ENCODE data around the gene POLR1E. TPM values are rescaled to one million over a fixed set of nuclear protein-coding genes. Genes with fewer than 3 reads are reported as not detected.

POLR1E gene
- total RNA-seq, 1 experiment from 2014 or later = 21.4 TPM

DNA sequence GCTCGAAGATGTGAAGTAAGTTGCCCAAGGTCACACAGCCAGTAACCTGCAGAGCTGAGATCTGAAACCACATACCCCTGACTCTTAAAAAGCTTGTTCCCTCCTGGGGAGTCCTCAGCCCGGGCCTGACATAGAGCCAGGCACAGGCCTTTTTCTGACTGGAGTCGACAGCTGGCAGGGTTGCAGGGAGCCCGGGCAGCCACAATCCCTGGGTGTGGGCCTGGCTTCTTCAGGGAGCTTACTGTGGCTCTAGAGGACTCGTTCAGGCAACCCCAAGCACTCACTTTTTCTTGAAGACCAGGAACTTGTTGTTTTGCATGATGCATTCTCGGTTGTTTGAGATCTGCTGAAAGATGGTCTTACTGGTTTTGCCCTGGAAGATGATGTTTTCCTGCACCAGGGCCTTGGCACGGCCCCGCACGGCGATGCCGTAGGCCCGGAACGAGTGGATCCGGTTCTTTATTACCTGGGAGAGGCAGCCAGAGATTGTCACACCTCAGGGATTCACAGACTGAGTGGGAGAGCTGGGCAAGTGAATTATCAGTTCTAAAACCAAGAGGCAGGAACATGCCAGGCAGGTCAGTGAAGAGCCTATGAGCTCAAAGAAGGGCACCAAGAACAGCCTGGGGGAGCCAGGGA lies 30.0 kb downstream of the POLR1E start:
- no peak overlapping the region for H3K27ac ChIP-seq
- no peaks in the 10 kb centered on the region for H3K27me3 ChIP-seq (replicated peaks)
- no peak overlapping the region for H3K4me3 ChIP-seq
- H3K4me1 ChIP-seq (replicated peaks) = no peaks in the 10 kb centered on the region
- no peaks in the 10 kb centered on the region for H3K9me3 ChIP-seq (replicated peaks)
- H3K36me3 ChIP-seq = no peaks in the 10 kb centered on the region
- DNase-seq (ENCODE audit: low read depth in 1 of 2, low spot score in 2 of 2) = no peak

DNA sequence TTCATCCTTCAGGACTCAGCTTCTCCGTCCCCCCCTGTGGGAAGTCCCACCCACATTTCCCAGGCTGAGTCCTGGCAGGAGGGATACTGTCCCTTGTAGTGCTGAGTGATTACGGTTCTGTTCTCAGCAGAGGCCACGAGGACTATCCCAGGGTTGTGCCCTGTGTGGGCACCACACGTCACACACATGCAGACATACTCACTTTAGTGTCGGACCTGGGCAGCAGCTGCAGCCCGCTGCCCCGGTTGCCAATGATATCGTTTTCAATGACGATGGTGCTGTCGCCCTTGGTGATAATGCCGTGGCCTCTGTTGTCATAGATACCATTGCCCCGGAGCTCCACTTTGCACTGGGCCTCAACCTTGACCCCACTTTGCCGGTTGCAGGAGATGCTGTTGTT lies 32.2 kb downstream of the POLR1E start:
- no peak overlapping the region for H3K4me3 ChIP-seq
- no peak for DNase-seq (ENCODE audit: low read depth in 1 of 2, low spot score in 2 of 2)
- no peaks in the 10 kb centered on the region for H3K36me3 ChIP-seq
- no peak overlapping the region for H3K27ac ChIP-seq
- no peaks in the 10 kb centered on the region for H3K4me1 ChIP-seq (replicated peaks)
- H3K9me3 ChIP-seq (replicated peaks) = no peaks in the 10 kb centered on the region
- H3K27me3 ChIP-seq (replicated peaks) = no peaks in the 10 kb centered on the region

DNA sequence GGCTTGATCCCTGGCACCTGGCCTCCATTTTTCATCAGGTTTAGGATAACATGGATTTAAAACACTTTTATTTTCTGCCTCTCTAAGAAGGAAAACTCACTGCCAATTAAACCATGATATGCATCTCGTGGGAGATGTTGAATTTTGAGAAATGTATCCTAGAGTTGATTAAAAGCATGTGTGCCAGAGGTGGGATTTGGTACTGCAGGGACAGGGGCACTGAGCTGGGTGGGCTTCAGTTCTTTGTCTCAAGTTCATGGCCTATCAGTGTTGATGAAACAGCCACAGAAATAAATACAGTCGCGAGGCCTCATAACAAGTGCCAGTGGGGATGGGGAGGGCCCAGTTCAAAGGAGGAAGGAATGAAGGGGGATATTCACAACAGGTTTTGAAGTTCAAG lies 34.9 kb downstream of the POLR1E start:
- H3K27ac ChIP-seq = no peak overlapping the region
- H3K36me3 ChIP-seq = no peaks in the 10 kb centered on the region
- H3K9me3 ChIP-seq (replicated peaks) = no peaks in the 10 kb centered on the region
- no peaks in the 10 kb centered on the region for H3K27me3 ChIP-seq (replicated peaks)
- H3K4me3 ChIP-seq = no peak overlapping the region
- no peak for DNase-seq (ENCODE audit: low read depth in 1 of 2, low spot score in 2 of 2)
- H3K4me1 ChIP-seq (replicated peaks) = no peaks in the 10 kb centered on the region

DNA sequence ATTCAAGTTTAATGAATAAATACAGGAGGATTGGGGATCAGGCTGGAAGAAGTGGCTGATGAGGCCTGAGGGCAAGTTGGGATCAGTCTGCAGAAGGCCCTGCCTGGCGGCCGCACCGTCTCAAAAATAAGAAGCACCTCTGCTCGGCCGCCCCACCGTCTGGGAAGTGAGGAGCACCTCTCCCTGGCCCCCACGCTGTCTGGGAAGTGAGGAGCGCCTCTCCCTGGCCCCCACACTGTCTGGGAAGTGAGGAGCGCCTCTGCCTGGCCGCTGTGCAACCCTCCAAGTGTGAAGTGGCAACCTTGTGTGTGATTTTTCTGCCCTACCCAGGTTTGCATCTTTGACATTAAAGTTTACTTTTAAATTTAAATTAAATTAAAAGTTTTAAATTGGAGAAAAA lies 35.4 kb downstream of the POLR1E start:
- Histone ChIP-seq H3K4me1 (replicated peaks) (no peaks in the 10 kb centered on the region), H3K4me3 (no peak overlapping the region), H3K9me3 (replicated peaks) (no peaks in the 10 kb centered on the region), H3K27me3 (replicated peaks) (no peaks in the 10 kb centered on the region), H3K36me3 (no peaks in the 10 kb centered on the region), H3K27ac (no peak overlapping the region)
- no peak for DNase-seq (ENCODE audit: low read depth in 1 of 2, low spot score in 2 of 2)

DNA sequence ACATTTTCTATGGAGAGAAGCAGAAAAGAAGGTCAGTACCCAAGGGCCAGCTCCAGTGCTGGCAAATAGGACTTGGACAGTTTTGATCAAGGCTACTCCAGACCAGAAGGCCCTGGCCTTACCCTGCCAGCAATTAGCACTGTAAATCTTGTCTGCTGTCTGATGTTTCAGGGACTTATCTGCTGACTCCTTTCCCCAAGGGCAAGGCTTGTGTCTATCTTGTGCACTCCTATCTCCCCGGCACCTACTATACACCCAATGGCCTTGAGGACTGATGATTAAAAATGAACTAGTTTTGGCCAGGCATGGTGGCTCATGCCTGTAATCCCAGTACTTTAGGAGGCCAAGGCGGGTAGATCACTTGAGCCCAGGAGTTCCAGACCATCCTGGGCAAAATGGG lies 37.2 kb downstream of the POLR1E start:
- Histone ChIP-seq H3K4me1 (replicated peaks) (no peaks in the 10 kb centered on the region), H3K27me3 (replicated peaks) (no peaks in the 10 kb centered on the region), H3K36me3 (no peaks in the 10 kb centered on the region), H3K4me3 (no peak overlapping the region), H3K27ac (no peak overlapping the region), H3K9me3 (replicated peaks) (no peaks in the 10 kb centered on the region)
- no peak for DNase-seq (ENCODE audit: low read depth in 1 of 2, low spot score in 2 of 2)

DNA sequence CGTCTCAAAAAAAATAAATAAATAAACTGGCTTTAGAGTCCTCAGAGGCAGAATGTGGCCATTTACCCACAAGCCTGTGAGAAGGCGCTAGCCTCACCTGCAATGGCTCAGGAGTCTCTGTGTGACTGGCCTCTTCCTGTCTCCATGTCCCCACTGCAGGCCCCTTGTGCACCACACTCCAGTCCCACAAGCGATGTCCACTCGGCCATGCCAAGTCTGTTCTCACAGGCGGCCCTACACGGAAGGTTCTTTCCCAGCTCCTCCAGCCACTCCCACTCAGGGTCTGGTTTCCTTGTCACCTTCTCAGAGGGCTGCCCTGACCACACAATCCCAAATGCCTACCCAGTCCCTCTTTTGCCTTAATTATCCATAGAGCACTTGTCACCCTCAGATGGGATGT lies 38.2 kb downstream of the POLR1E start:
- no peaks in the 10 kb centered on the region for H3K9me3 ChIP-seq (replicated peaks)
- H3K27me3 ChIP-seq (replicated peaks) = no peaks in the 10 kb centered on the region
- no peaks in the 10 kb centered on the region for H3K36me3 ChIP-seq
- H3K4me1 ChIP-seq (replicated peaks) = no peaks in the 10 kb centered on the region
- DNase-seq (ENCODE audit: low read depth in 1 of 2, low spot score in 2 of 2) = no peak
- H3K4me3 ChIP-seq = no peak overlapping the region
- no peak overlapping the region for H3K27ac ChIP-seq

DNA sequence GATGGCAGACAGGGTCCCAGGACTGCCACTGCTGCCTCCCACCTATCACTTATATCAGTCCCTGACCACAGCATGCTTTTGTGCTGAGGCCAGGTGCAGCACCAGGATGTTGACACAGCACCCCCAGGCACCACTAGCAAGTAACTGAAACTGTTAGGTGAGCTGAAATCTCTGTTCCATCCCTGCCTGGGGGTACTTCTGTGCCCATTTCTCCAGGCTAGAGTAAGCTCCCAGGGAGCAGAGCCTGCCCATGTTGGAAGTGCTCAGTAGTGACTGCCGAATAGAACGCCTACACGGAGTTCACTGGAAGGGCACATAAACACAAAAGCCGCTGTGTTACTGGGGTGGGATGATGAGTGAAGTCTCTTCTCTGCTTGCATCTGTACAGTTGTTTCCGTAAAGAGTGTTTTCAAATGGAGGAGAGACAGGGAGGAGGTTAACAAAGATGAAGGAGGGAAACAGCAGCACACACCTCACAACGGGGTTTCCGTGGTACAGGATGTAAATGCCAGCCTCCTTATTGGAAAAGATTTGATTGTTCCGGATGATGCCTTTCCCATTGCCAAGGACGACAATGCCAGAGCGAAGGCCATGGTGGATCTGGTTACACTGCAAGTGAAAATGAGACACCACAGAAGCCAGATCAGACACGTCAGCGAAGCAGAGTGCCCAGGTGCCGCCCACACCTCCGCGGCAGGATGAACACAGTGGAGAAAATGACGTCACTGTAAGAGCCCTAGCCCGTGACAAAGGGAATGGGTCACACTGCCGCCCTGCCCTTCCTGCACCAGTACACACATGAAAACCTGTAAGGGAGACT lies 43.1 kb downstream of the POLR1E start:
- no peak overlapping the region for H3K4me3 ChIP-seq
- H3K36me3 ChIP-seq = no peaks in the 10 kb centered on the region
- DNase-seq (ENCODE audit: low read depth in 1 of 2, low spot score in 2 of 2) = no peak
- no peaks in the 10 kb centered on the region for H3K27me3 ChIP-seq (replicated peaks)
- H3K27ac ChIP-seq = no peak overlapping the region
- no peaks in the 10 kb centered on the region for H3K9me3 ChIP-seq (replicated peaks)
- no peaks in the 10 kb centered on the region for H3K4me1 ChIP-seq (replicated peaks)

DNA sequence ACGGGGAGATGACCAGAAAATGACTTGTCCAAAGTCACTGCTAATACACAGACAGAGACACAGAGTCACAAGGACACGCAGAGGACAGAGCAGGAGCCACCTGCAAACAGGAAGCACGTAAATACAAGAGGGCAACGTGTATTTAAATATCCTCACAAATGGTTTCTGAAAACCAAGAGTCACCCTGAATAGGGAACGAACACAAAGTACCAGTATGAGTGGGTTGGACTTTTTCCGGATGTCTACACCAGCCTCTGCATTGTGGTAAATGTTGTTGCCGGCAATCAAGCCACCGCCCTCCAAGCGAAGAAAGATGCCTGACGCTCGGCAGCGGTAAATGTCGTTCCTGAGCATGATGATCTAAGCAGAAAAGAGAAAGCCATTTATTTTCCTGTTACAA lies 46.0 kb downstream of the POLR1E start:
- no peaks in the 10 kb centered on the region for H3K36me3 ChIP-seq
- no peak overlapping the region for H3K27ac ChIP-seq
- no peak overlapping the region for H3K4me3 ChIP-seq
- no peaks in the 10 kb centered on the region for H3K9me3 ChIP-seq (replicated peaks)
- no peaks in the 10 kb centered on the region for H3K4me1 ChIP-seq (replicated peaks)
- no peak for DNase-seq (ENCODE audit: low read depth in 1 of 2, low spot score in 2 of 2)
- no peaks in the 10 kb centered on the region for H3K27me3 ChIP-seq (replicated peaks)

DNA sequence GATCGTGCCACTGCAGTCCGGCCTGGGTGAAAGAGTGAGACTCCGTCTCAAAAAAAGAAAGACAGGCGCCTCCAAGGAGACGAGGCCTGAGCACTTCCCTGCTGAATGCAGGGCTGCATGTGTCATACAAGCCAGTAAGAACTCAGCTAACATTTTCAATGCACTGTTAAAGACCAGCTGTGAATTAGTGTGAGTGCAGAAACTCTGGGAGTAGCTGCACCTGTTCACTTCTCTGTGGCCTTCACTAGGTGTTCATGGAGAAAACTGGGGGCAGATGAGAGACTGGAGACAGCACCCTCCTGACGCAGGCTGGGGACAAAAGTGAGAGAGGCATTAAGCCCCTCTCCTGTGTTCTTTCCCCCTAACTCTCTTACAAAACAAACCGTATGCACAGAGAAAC lies 48.7 kb downstream of the POLR1E start:
- Histone ChIP-seq H3K4me1 (replicated peaks) (no peaks in the 10 kb centered on the region), H3K27me3 (replicated peaks) (no peaks in the 10 kb centered on the region), H3K9me3 (replicated peaks) (no peaks in the 10 kb centered on the region), H3K27ac (no peak overlapping the region), H3K36me3 (no peaks in the 10 kb centered on the region), H3K4me3 (no peak overlapping the region)
- DNase-seq (ENCODE audit: low read depth in 1 of 2, low spot score in 2 of 2) = no peak

DNA sequence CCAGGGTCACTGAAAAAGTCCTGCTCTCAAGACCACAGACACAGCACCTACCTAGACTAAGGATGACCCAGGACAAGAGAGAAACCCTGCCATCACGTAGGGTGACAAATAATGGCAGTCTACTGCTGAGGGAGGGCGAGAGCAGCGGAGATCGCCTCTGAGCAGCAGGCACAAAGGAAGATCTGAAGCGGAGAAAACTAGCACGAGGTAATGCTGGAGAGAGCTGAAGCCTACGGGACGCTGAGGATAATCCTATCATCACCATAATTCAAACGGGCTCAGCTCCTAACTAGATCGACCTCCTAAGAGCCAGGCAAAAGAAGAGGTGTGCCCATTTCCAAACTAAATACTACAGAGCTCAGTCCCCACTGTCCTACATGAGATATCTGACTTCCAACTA lies 49.2 kb downstream of the POLR1E start:
- H3K27me3 ChIP-seq (replicated peaks) = no peaks in the 10 kb centered on the region
- no peak overlapping the region for H3K27ac ChIP-seq
- no peaks in the 10 kb centered on the region for H3K9me3 ChIP-seq (replicated peaks)
- H3K4me1 ChIP-seq (replicated peaks) = no peaks in the 10 kb centered on the region
- no peaks in the 10 kb centered on the region for H3K36me3 ChIP-seq
- no peak overlapping the region for H3K4me3 ChIP-seq
- no peak for DNase-seq (ENCODE audit: low read depth in 1 of 2, low spot score in 2 of 2)

DNA sequence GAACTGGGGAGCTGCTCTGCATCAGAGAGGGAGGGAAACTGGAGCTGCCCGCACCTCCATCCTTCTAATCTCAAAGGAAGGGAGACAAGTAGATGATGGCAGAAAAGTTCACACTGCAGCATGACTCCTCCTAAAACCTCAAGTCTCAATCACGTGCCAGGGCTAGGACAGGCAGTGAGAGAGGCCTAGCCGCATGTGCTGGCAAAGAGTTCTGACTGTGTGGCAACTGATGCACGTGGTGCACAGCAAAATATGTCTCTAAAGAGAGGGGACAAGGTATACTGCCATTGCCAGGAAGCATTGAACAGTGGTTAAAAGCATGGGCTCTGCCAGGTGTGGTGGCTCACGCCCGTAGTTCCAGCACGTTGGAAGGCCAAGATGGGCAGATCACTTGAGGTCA lies 52.4 kb downstream of the POLR1E start:
- Histone ChIP-seq H3K4me1 (replicated peaks) (no peaks in the 10 kb centered on the region), H3K36me3 (no peaks in the 10 kb centered on the region), H3K4me3 (no peak overlapping the region), H3K27me3 (replicated peaks) (no peaks in the 10 kb centered on the region), H3K9me3 (replicated peaks) (no peaks in the 10 kb centered on the region), H3K27ac (no peak overlapping the region)
- DNase-seq (ENCODE audit: low read depth in 1 of 2, low spot score in 2 of 2) = no peak

DNA sequence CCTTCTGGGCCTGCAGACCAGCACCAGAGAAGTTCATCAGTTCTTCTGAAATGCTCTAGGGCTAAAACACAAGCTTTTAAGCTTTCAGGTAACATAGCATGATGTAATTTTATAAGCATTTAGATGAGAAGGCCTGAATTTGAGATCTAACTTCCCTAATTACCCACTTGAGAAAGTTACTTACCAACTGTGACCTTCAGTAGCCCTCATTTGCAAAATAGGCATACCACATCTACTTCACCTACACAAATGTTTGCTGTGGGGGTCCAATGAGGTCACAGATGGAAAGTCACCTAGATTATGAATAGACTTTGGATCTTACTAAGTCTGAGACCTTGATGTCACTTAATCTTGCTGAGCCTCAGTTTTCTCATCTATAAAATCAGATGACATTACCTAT lies 53.9 kb downstream of the POLR1E start:
- H3K27me3 ChIP-seq (replicated peaks) = no peaks in the 10 kb centered on the region
- no peaks in the 10 kb centered on the region for H3K4me1 ChIP-seq (replicated peaks)
- H3K9me3 ChIP-seq (replicated peaks) = no peaks in the 10 kb centered on the region
- no peak overlapping the region for H3K4me3 ChIP-seq
- no peak for DNase-seq (ENCODE audit: low read depth in 1 of 2, low spot score in 2 of 2)
- H3K36me3 ChIP-seq = no peaks in the 10 kb centered on the region
- no peak overlapping the region for H3K27ac ChIP-seq

DNA sequence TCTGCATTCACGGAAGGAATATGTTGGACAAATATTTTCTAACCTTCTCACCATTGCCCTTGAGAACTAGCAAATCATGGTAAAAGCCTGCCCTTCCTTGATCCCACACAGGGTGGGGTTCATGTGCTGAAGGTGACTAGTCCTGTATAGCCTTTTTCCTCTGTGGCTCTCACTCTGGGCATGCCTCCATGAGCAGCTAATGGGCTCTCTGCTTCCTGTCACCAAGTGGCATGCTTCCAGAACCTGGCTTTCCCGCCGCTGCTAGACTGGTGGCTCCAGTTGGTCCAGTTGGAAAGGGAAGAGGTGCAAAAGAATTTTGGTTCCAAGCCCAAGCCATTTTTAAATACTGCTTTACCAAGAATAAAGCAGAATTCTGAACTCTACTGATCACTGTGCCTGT lies 54.9 kb downstream of the POLR1E start:
- H3K36me3 ChIP-seq = no peaks in the 10 kb centered on the region
- H3K27ac ChIP-seq = no peak overlapping the region
- H3K9me3 ChIP-seq (replicated peaks) = no peaks in the 10 kb centered on the region
- H3K4me1 ChIP-seq (replicated peaks) = no peaks in the 10 kb centered on the region
- no peak overlapping the region for H3K4me3 ChIP-seq
- no peaks in the 10 kb centered on the region for H3K27me3 ChIP-seq (replicated peaks)
- DNase-seq (ENCODE audit: low read depth in 1 of 2, low spot score in 2 of 2) = no peak

DNA sequence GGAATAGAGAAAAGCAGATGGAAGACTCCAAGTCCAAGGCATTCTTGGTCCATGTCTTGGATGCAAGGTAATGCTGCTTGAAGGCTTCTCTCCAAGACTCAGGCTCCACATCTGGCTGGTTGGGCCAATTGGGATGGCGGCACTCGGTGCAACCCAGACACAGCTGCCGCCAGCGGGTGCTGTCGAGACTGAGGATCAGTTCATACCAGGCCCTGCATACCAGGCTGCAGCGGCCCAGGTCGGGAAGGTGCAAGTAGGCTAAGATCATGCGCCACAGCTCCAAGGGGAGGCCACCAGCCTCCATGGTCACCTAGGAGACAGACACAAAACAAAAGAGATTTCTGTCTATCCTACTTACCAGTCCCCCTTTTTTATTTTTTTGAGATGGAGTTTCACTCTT lies 55.7 kb downstream of the POLR1E start:
- Histone ChIP-seq H3K4me1 (replicated peaks) (no peaks in the 10 kb centered on the region), H3K27ac (no peak overlapping the region), H3K9me3 (replicated peaks) (no peaks in the 10 kb centered on the region), H3K27me3 (replicated peaks) (no peaks in the 10 kb centered on the region), H3K4me3 (no peak overlapping the region), H3K36me3 (no peaks in the 10 kb centered on the region)
- no peak for DNase-seq (ENCODE audit: low read depth in 1 of 2, low spot score in 2 of 2)

DNA sequence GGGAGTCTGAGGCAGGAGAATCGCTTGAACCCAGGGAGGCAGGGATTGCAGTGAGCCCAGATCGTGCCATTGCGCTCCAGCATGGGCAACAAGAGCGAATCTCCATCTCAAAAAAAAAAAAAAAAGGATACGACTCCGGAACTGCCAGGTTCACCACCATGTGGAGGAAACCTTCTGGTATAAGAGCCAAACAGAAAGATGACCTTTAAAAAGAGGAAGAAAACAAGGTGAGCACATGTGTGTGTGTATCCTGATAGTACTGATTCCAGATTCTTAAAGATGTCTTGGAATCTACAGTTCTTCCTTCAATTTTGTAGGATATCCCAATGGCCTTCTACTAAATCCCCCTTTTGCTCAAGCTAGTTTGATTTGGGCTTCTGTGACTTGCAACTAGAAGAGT lies 56.7 kb downstream of the POLR1E start:
- Histone ChIP-seq H3K9me3 (replicated peaks) (no peaks in the 10 kb centered on the region), H3K4me1 (replicated peaks) (peaks cover 7% of the 10 kb centered on the region), H3K27me3 (replicated peaks) (no peaks in the 10 kb centered on the region), H3K27ac (no peak overlapping the region), H3K36me3 (no peaks in the 10 kb centered on the region), H3K4me3 (no peak overlapping the region)
- DNase-seq (ENCODE audit: low read depth in 1 of 2, low spot score in 2 of 2) = no peak

Measured in SJSA1 (cell line).